Measurements from ENCODE around the gene MEIS3. TPM values are rescaled to one million over a fixed set of nuclear protein-coding genes. Genes with fewer than 3 reads are reported as not detected.
A peak's percentile ranks its signal among the peaks of the same experiment; 100 is the strongest.

The MEIS3 gene
- total and polyA plus RNA-seq, 9 of the 15 experiments (the other 6 are each of a cell fraction or from before 2014, with no cell fraction given): 0.06 to 0.80 (median 0.25) TPM; not detected in 1

- no peak for TF ChIP-seq EZH2 (IDR thresholded peaks at IDR 0.05; ENCODE audit: borderline replicate concordance, low read depth, low read length)
- no peak for TF ChIP-seq BACH1 (tag; IDR thresholded peaks at IDR 0.05)
- peak; percentile 56 for TF ChIP-seq CXXC5 (CRISPR knock-in tag; IDR thresholded peaks at IDR 0.05)
- TF ChIP-seq CBX3 (IDR thresholded peaks at IDR 0.05; ENCODE audit: borderline replicate concordance in 1 of 2, low read length in 2 of 2): no peak
- TF ChIP-seq MIER1 (IDR thresholded peaks at IDR 0.05; ENCODE audit: low read depth): peak; percentile 97
- no peak for TF ChIP-seq ZNF589 (CRISPR knock-in tag; IDR thresholded peaks at IDR 0.05; ENCODE audit: low read depth)
- 0 out of 2 replicates have a peak, but pooled peaks have one; percentile 16 for TF ChIP-seq ETS1 (conservative IDR thresholded peaks at IDR 0.05; ENCODE audit: control insufficient read depth, low read depth, low read length)
- TF ChIP-seq HDAC1 (IDR thresholded peaks at IDR 0.05): peak in 1 of 2 experiments; percentile 69; a peak in 2 of 4 replicates
- peak; percentile 54; the same call in 1 of the 2 replicates for TF ChIP-seq HDAC2 (IDR thresholded peaks at IDR 0.05)
- no peak for TF ChIP-seq CBX2 (IDR thresholded peaks at IDR 0.05; ENCODE audit: insufficient read depth, low read length, poor library complexity, severe bottlenecking)
- TF ChIP-seq RBM39 (optimal IDR thresholded peaks at IDR 0.05; ENCODE audit: low read depth, low read length): no peak
- peak; percentile 76; the same call in 1 of the 2 replicates for TF ChIP-seq MED1 (CRISPR knock-in tag; IDR thresholded peaks at IDR 0.05; ENCODE audit: borderline replicate concordance)
- TF ChIP-seq ETV6 (IDR thresholded peaks at IDR 0.05; ENCODE audit: borderline replicate concordance in 1 of 2, low read depth in 2 of 2, low read length in 1 of 2): no peak
- TF ChIP-seq ETV6 (CRISPR knock-in tag; IDR thresholded peaks at IDR 0.05; ENCODE audit: borderline replicate concordance): no peak
- TF ChIP-seq, protein P1, sequence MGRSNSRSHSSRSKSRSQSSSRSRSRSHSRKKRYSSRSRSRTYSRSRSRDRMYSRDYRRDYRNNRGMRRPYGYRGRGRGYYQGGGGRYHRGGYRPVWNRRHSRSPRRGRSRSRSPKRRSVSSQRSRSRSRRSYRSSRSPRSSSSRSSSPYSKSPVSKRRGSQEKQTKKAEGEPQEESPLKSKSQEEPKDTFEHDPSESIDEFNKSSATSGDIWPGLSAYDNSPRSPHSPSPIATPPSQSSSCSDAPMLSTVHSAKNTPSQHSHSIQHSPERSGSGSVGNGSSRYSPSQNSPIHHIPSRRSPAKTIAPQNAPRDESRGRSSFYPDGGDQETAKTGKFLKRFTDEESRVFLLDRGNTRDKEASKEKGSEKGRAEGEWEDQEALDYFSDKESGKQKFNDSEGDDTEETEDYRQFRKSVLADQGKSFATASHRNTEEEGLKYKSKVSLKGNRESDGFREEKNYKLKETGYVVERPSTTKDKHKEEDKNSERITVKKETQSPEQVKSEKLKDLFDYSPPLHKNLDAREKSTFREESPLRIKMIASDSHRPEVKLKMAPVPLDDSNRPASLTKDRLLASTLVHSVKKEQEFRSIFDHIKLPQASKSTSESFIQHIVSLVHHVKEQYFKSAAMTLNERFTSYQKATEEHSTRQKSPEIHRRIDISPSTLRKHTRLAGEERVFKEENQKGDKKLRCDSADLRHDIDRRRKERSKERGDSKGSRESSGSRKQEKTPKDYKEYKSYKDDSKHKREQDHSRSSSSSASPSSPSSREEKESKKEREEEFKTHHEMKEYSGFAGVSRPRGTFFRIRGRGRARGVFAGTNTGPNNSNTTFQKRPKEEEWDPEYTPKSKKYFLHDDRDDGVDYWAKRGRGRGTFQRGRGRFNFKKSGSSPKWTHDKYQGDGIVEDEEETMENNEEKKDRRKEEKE (IDR thresholded peaks at IDR 0.05; ENCODE audit: borderline replicate concordance in 1 of 2, control insufficient read depth in 1 of 2, low read depth in 2 of 2, low read length in 1 of 2): no peak
Observed at GRCh38 chr19:47444388-47444821, 25.1 kb upstream of the MEIS3 start (continued).
